Lung (tissue), 12 donors: ENCODE data around the gene FGFR4. TPM values are rescaled to one million over a fixed set of nuclear protein-coding genes. Genes with fewer than 3 reads are reported as not detected.

Experiments used
- ATAC-seq: fragments of 200-7000 bp; cut with Tn5 transposase; one replicate; pipeline ENCODE4 v1.9.1; 2020; ENCODE audit warnings: moderate number of reproducible peaks; ENCODE audit not compliant: insufficient read depth, low FRiP score
- DNase-seq, 3 donors: peaks; one replicate each; pipeline ENCODE4 v3.0.0-alpha.2; 2013 to 2017
- H3K27ac ChIP-seq, 2 donors: one replicate each; pipeline ENCODE4 v1.5.1; 2013; ENCODE audit warnings: mild to moderate bottlenecking in 2 of 2, moderate library complexity in 2 of 2, control low read depth in 1 of 2, inconsistent platforms in 1 of 2, low read depth in 1 of 2, low read length in 1 of 2
- H3K27me3 ChIP-seq, 3 donors: one replicate each; pipeline ENCODE4 v1.5.1; 2013; ENCODE audit warnings: low read length in 2 of 3; ENCODE audit not compliant: control insufficient read depth in 3 of 3, insufficient read depth in 3 of 3
- H3K36me3 ChIP-seq, 4 donors: one replicate each; pipeline ENCODE4 v1.5.1; 2013; ENCODE audit warnings: low read length in 4 of 4, mild to moderate bottlenecking in 1 of 4, moderate library complexity in 1 of 4; ENCODE audit not compliant: control insufficient read depth in 4 of 4, insufficient read depth in 4 of 4
- H3K4me1 ChIP-seq, 5 donors: one replicate each; pipeline ENCODE4 v1.5.1; 2013; ENCODE audit warnings: low read length in 5 of 5, mild to moderate bottlenecking in 2 of 5, moderate library complexity in 1 of 5; ENCODE audit not compliant: control insufficient read depth in 5 of 5, insufficient read depth in 5 of 5
- H3K4me3 ChIP-seq: one replicate; pipeline ENCODE4 v1.5.1; 2013; ENCODE audit warnings: mild to moderate bottlenecking, control low read depth, moderate library complexity
- H3K9ac ChIP-seq, 2 donors: one replicate each; pipeline ENCODE4 v1.5.1; 2013; ENCODE audit warnings: low read length in 2 of 2, control low read depth in 1 of 2; ENCODE audit not compliant: insufficient read depth in 1 of 2
- H3K9me3 ChIP-seq, 4 donors: one replicate each; pipeline ENCODE4 v1.5.1; 2013; ENCODE audit warnings: low read length in 3 of 4, mild to moderate bottlenecking in 1 of 4, moderate library complexity in 1 of 4; ENCODE audit not compliant: control insufficient read depth in 4 of 4, insufficient read depth in 3 of 4
- CTCF ChIP-seq: IDR thresholded peaks from 2 replicates; pipeline ENCODE4 v1.5.1; 2012; ENCODE audit warnings: mild to moderate bottlenecking; ENCODE audit errors: control extremely low read depth, extremely low read depth
- WGBS, 2 donors: extraction: QIAGEN DNeasy Blood & Tissue Kit; methylation state at CpG; one replicate each; pipeline ENCODE4 v1.1.7; 2013; 5-methylcytosine and 5-hydroxymethylcytosine counted together
- polyA plus RNA-seq, 2 donors: library from polyadenylated mRNA; stranded (reverse); fragments of 200-250 nt; gene quantifications; one replicate each; pipeline ENCODE4 v1.2.1, GENCODE V29; 2013
- total RNA-seq, 2 donors: library from RNA; depleted of rRNA in 1 of 2; stranded (reverse); fragments of >200 nt in 1 of 2; gene quantifications; one replicate each; pipeline ENCODE4 v1.2.1, GENCODE V29; 2014 to 2021
- donor health status: control.
- donor health status: control.
- donor health status: Bipolar disorder and iron deficiency.
- donor health status: healthy.
- donor health status: DM: yes; HTN: yes; CAD: no.

The FGFR4 gene
- total and polyA plus RNA-seq, 4 donors: 20.9 to 106 (median 43.8) TPM

GRCh38 chr5:177041936-177042335 is 44.8 kb upstream of the FGFR4 start:
- H3K9me3 ChIP-seq: no peaks in the 10 kb centered on the region
- no peak for ATAC-seq

GRCh38 chr5:177043114-177043513 is 43.6 kb upstream of the FGFR4 start:
- Histone ChIP-seq H3K36me3 (peaks cover 17 to 28% (median 19%) of the 10 kb centered on the region in 4 donors), H3K9ac (no peak overlapping the region), H3K9me3 (no peaks in the 10 kb centered on the region), H3K27me3 (no peaks in the 10 kb centered on the region), H3K4me3 (no peak overlapping the region), H3K4me1 (no peaks in the 10 kb centered on the region), H3K27ac (no peak overlapping the region)
- WGBS, 2 donors: 97% methylated on average over 6 of the region's 6 CpGs
- TF ChIP-seq CTCF: no peak
- ATAC-seq (no peak), DNase-seq (no peak)

More at GRCh38 chr5:177041936-177042335, 44.8 kb upstream of the FGFR4 start:
- no peak for DNase-seq
- Histone ChIP-seq H3K27ac (no peak overlapping the region), H3K27me3 (no peaks in the 10 kb centered on the region), H3K4me1 (no peaks in the 10 kb centered on the region), H3K9ac (no peak overlapping the region), H3K36me3 (peaks cover 17 to 25% (median 20%) of the 10 kb centered on the region in 4 donors), H3K4me3 (no peak overlapping the region)
- WGBS, 2 donors: 95 to 99% methylated on average over 2 of the region's 2 CpGs
- TF ChIP-seq CTCF: no peak

GRCh38 chr5:177043958-177044357 is 42.8 kb upstream of the FGFR4 start:
- 62 to 80% methylated on average over 1 of the region's 1 CpG for WGBS, 2 donors
- Histone ChIP-seq H3K4me3 (no peak overlapping the region), H3K9me3 (no peaks in the 10 kb centered on the region), H3K4me1 (no peaks in the 10 kb centered on the region), H3K27me3 (no peaks in the 10 kb centered on the region), H3K27ac (peak overlapping the region in 1 of 2 donors; percentile 42), H3K36me3 (peaks cover 17 to 26% (median 20%) of the 10 kb centered on the region in 4 donors), H3K9ac (no peak overlapping the region)
- no peak for ATAC-seq
- DNase-seq: peak in 1 of 3 donors; percentile 30
- no peak for TF ChIP-seq CTCF

GRCh38 chr5:177044641-177045040 is 42.1 kb upstream of the FGFR4 start:
- Histone ChIP-seq H3K36me3 (peaks cover 20 to 29% (median 25%) of the 10 kb centered on the region in 4 donors), H3K4me3 (no peak overlapping the region), H3K9ac (no peak overlapping the region), H3K27ac (peak overlapping the region in 1 of 2 donors; percentile 42), H3K9me3 (no peaks in the 10 kb centered on the region), H3K4me1 (no peaks in the 10 kb centered on the region), H3K27me3 (no peaks in the 10 kb centered on the region)
- no peak for ATAC-seq
- no peak for DNase-seq
- TF ChIP-seq CTCF: no peak
- 92% methylated on average over 1 of the region's 1 CpG for WGBS, 2 donors
